NCI-H748 (cell line): ENCODE results near the gene CCDC152.

Source experiments
- DNase-seq: peaks from one replicate; lab custom pipeline; 2025; ENCODE audit not compliant: unreplicated experiment; lab: John Stamatoyannopoulos, UW

Gene CCDC152

GRCh38 chr5:42779083-42779482 lies 22.5 kb downstream of the CCDC152 start:
- no peak for DNase-seq

GRCh38 chr5:42781584-42781983 lies 25.0 kb downstream of the CCDC152 start:
- DNase-seq = no peak

- DNase-seq = no peak
Observed at GRCh38 chr5:42784132-42784531, 27.5 kb downstream of the CCDC152 start.

GRCh38 chr5:42785756-42786155 lies 29.1 kb downstream of the CCDC152 start:
- no peak for DNase-seq

- no peak for DNase-seq
Observed at GRCh38 chr5:42787073-42787472, 30.5 kb downstream of the CCDC152 start.

- no peak for DNase-seq
Observed at GRCh38 chr5:42787845-42788244, 31.2 kb downstream of the CCDC152 start.

- DNase-seq = peak; percentile 39
Observed at GRCh38 chr5:42791151-42791550, 34.5 kb downstream of the CCDC152 start.

GRCh38 chr5:42798284-42799240 lies 41.9 kb downstream of the CCDC152 start:
- no peak for DNase-seq

- no peak for DNase-seq
Observed at GRCh38 chr5:42799241-42799608, 42.6 kb downstream of the CCDC152 start.

- DNase-seq = no peak
Observed at GRCh38 chr5:42799668-42800114, 43.1 kb downstream of the CCDC152 start.

GRCh38 chr5:42800748-42801330 lies 44.2 kb downstream of the CCDC152 start:
- no peak for DNase-seq

GRCh38 chr5:42801516-42802166 lies 45.0 kb downstream of the CCDC152 start:
- DNase-seq = no peak

- no peak for DNase-seq
Observed at GRCh38 chr5:42804717-42805339, 48.2 kb downstream of the CCDC152 start.

- no peak for DNase-seq
Observed at GRCh38 chr5:42806004-42806700, 49.5 kb downstream of the CCDC152 start.

- no peak for DNase-seq
Observed at GRCh38 chr5:42806701-42807262, 50.2 kb downstream of the CCDC152 start.

- DNase-seq = peak; percentile 30
Observed at GRCh38 chr5:42807722-42808447, 51.3 kb downstream of the CCDC152 start.

- no peak for DNase-seq
Observed at GRCh38 chr5:42808888-42809611, 52.4 kb downstream of the CCDC152 start.

GRCh38 chr5:42810834-42811590 lies 54.4 kb downstream of the CCDC152 start:
- no peak for DNase-seq
